ENCODE results near the gene PANX3.

DNA sequence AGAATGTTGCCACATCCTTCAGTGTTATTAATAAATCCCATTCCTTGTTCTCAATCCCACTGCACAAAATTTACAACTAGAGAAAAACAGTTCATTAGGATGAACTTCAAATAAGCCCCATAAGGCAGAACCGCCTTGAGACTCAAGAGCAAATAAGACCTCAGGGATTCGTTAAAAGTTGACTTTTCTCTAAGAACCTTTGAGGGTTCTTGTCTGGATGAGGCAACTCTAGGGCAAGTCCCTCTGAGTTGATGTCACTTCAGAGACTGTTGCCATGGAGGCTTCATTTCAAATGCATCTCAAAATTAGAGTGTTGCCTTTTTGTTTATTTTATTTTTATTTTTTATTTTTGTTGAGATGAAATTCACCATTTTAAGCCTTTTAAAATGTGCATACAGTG is 19.8 kb upstream of the PANX3 start:
- TF ChIP-seq, protein P1, sequence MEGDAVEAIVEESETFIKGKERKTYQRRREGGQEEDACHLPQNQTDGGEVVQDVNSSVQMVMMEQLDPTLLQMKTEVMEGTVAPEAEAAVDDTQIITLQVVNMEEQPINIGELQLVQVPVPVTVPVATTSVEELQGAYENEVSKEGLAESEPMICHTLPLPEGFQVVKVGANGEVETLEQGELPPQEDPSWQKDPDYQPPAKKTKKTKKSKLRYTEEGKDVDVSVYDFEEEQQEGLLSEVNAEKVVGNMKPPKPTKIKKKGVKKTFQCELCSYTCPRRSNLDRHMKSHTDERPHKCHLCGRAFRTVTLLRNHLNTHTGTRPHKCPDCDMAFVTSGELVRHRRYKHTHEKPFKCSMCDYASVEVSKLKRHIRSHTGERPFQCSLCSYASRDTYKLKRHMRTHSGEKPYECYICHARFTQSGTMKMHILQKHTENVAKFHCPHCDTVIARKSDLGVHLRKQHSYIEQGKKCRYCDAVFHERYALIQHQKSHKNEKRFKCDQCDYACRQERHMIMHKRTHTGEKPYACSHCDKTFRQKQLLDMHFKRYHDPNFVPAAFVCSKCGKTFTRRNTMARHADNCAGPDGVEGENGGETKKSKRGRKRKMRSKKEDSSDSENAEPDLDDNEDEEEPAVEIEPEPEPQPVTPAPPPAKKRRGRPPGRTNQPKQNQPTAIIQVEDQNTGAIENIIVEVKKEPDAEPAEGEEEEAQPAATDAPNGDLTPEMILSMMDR (IDR thresholded peaks at IDR 0.05): no peak
- no peak for TF ChIP-seq POLR2A (IDR thresholded peaks at IDR 0.05)

Measured in ovary (tissue), 3 donors.